Thyroid gland (tissue), 4 donors: ENCODE results near the gene TDRD7.

Experiments
- CTCF ChIP-seq, 6 experiments: fragments of 200-600 bp in 3 of 6; fragments of 450-650 bp in 3 of 6; sonication (generic) in 3 of 6; IDR thresholded peaks; one replicate each; pipeline ENCODE4 v1.5.1; 2016 to 2019; ENCODE audit warnings: antibody characterized with exemption in 6 of 6, mild to moderate bottlenecking in 2 of 6, inconsistent platforms in 1 of 6, moderate library complexity in 1 of 6
- POLR2A ChIP-seq, 2 donors: fragments of 450-650 bp; IDR thresholded peaks; one replicate each; pipeline ENCODE4 v1.6.1; 2017; ENCODE audit warnings: antibody characterized with exemption in 2 of 2, mild to moderate bottlenecking in 2 of 2, moderate library complexity in 1 of 2

- no peak for TF ChIP-seq CTCF (IDR thresholded peaks at IDR 0.05)
- TF ChIP-seq POLR2A (IDR thresholded peaks at IDR 0.05), result no peak
These were observed 910 bp downstream of the TDRD7 start for GRCh38 chr9:97412626-97413385.
